Islet of Langerhans (tissue), 1 donor: ENCODE results near the gene APBB2.
A peak's percentile ranks its signal among the peaks of the same experiment; 100 is the strongest.

Experiments used
- FAIRE-seq: peaks from one replicate; lab custom pipeline; 2011; peaks lifted over from hg19 to GRCh38; lab: Jason Lieb, UNC

Gene APBB2

DNA sequence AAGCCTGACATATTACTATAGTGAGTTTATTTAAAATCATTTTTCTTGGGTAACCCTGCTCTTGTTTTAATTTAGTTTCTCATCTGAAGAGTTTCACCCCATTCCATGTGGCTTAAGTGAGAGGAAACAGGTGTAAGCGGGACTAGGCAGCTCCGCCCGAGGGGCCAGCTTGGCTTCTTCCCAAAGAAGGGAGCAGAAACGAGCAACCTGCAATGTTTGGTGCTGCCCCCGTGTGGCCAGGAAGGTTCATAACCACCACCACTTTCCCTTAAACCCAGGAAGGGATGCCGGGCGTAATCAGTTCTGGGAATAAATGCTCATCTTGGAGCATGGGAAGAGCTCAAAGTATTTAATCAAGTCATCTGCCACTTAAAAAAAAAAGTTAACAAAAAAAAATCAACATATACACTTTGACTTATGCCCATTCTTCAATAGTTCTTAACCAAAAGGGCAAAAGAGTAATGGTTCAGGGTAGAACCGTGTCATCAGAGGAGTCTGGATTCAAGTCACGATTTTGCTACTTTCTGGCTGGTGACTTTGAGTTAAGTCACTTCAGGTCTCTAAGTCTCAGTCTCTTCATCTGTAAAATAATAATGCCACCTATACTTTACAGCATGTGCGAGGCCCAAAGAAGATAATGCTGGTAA, 316.7 kb downstream of the APBB2 start:
- FAIRE-seq, result peak; percentile 90

DNA sequence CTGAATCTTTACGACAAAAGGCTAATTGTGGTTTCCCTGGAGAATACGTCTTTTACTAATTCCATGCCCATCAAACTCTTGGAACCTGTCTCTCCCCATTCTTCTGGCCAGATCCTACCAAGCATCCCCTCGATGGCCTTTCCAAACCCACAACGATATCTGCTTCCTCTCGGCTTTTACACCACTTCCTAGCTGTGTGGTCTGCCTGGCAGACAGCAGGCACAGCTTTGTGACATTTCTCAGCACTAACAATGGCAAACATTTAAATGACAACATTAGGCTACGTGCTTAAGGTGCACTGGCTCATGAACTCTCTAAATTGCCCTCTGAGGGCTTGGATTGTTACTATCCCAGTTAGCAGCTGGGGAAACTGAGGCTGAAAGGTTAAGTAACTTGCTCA, 323.6 kb downstream of the APBB2 start:
- FAIRE-seq, result no peak

DNA sequence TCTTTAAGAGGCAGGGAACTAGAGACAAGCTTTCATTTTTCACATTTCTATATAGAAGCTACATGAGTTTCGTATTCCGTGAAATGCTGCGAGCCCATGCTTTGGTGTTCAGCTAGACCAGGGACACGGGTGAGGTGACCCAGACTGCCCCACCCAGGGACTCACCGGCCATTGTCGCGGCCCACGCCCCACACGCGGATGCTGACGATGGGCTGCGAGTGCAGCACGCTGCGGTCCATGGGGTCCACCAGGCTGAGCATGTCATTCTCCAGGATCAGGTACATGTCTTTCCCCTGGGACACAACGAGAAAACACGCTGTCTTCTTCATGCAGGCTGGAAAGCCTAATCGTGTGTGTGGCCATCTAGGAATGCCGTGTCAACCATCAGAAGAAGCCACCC, 324.1 kb downstream of the APBB2 start:
- no peak for FAIRE-seq

DNA sequence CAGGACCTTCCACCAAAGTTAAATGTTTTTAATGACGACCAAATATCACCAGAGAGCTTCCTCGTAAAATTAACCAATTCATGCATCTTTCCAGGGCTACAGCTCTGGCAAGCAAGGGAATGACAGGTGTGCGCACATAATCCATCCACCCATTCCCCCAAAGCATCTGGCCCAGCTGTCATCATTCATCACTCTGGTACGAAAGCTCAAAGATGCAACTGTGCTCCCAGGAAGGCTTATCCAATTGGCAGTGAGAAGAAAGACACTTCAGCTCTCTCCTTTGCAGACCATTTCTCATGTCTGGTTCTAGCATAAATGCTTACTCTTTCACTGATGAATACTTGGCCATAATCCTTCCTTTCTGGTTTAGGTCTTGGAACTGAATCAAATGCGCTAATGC, 325.4 kb downstream of the APBB2 start:
- FAIRE-seq, result no peak

DNA sequence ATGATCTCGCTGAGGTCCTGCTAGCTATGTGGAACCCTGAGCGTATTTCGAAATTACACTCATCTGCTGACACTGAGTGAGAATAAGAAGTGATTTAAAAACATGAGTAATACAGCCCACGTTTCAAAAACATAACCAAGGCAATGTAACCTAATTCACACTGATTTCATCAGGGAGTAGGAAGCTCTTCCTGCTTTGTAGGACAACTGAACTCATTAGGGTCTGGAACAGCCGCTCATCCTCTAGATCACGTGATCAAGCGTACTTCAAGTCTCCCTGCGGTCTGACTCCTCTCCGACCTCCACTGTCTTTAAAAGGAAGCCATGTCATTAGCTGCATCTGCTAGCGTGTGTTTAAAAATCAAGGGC, 326.6 kb downstream of the APBB2 start:
- no peak for FAIRE-seq

DNA sequence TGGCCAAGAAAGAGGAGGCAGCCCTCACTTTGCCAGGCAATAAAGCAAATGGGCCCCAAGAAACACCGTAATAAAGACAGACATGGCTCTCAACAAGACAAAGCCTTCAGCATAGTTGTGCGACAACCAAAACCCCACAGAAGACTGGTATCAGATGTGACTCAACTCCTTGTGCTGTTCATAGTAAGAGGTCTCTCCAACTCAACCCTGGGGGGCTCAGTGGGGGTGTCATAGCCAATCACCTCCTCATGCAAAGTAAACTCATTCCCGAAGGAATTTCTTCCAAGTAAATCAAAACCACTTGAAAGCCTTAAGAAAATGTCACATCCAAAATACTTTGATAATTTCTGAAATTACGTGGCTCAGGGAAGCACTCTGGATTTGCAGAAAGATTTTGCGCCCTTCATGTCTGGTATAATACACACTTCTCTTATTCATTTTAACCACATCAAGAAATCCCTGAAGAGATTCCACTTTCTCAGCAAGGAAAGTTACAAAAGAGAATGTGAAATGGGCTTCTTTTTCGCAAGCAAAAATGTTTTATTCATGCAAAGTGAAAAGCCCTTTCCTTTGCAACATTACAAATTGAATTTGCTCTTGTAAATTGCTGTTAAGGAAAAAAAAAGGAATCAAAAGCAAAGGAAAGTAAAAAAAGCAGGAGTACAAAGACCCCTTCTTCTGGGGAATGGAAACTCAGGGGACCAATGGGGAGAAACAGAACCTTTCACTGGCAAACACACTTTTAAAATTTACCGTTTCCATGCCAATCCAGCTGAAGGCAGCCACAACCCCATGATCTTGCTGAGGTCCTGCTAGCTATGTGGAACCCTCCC, 327.2 kb downstream of the APBB2 start:
- FAIRE-seq, result no peak

DNA sequence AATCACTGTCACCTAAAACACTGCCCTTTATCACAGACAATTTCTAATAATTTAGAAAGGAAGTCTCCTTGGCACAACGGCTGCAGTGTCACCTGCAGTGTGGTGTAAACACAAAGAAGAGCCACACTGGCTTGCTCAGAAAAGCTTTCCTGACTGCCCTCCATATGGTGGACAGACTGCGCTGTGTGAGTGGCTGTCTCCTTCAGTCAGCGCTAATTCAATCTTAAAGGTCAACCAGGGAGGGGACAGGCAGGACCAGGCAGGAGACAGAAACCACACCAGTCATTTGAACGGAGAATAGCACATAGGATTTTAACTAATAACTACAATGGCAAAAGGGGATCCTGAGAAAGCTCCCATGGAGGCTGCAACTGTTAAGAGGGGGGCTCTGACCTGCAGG, 332.5 kb downstream of the APBB2 start:
- no peak for FAIRE-seq

DNA sequence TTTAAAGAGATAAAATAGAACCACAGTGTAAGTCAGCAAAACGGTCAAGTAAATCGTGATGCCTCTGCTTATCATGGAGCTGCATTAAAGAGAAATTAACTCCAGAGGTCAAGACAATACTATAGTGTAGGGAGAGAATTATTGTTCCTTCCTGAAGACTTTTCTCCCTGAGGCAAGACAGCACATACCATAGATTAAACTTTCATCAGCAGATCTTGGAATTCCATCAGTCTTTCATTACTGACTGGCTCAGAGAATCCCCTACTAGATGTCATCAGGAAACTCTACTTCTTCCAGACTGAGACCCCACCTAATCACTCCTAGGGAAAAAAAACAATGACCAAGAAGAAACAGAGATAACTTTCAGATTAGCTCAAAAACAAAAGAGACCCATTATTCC, 333.2 kb downstream of the APBB2 start:
- no peak for FAIRE-seq

DNA sequence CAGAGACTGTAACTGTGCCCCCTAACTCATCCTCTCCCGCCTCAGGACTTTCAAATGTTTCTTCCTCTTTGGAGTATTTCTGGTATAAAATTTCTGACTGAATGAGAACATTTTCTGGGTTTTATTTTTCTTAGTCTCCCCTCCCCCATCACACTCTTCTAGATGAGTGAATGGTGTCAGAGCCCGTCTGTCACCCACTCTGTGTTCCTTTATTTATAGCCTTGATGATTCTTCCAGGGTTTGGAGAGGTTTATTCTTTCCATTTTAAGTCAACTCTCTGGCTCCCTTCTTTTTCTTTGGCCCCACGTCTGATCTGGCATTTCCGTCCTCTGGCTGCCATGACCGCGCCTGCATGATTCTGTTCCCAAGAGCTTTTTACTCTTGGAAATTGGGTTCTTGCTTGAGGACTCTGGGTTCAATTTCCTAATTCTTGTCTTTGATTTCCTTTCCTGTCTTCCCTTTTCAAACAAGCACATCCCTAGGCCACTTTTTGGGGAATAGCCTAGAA, 335.7 kb downstream of the APBB2 start:
- FAIRE-seq, result no peak

DNA sequence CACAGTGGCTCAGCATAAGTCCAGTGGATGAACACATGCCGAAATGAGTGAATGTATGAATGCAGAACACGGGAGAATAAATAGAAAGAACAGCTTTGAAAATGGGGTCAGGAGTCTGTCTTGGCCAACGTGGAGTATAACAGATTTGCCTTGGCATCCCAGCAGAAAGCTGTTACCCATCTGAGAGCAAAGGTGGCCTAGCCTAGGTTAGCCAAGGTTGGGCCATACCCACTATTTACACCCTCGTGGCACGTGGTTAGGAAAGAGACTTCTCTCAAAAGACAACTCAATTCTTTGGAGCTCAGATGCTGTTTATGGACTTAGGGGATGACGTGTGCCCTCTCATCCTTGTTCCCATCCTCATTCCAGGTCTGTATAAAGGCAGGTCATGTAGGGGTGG, 337.3 kb downstream of the APBB2 start:
- no peak for FAIRE-seq

DNA sequence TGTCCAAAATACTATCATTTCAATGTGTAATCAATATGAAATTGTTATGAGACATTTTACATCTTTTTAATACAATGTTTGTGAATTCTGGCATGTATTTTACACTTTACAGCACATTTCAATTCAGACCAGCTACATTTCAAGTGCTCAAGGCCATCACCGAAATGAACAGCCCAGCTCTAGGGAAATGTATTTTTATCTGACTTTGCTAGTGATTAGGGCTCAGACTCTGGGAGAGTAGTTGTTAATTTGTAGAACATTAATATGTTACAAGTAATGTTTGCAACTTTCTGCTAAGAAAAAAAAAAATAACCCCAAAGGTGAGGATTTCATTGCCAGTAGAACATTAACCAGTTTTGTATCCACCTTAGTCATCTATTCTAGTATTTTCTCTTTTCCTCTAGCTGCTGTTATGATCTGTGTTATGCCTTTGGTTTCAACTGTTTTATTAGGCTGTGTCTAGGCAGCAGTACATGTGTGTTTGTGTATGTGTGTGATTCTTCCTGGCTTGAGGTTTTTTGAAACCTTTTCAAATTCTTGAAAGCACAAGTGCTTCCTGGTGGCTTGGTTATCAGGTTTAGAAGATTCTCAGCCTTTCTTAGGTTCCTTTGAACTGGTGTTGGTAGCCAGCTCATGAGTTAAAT, 338.7 kb downstream of the APBB2 start:
- peak; percentile 69 for FAIRE-seq

DNA sequence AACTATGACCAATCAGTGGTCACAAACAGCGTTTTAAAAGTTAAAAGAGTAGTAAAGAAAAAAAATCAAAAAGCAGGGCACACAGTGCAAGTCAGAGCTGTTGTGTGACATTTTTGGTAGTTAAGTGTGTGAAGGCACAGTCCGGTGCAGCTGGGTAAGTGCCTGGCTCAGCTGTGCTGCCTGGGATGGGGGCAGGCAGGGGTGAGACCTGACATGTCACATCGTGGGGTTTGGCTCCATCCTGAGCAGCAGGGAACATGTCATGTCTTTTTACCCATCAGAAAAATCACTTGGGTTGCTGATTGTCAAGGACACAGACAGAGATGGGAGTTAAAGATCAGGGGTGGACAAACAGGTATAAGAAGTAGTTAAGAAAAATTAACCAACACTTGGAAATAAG, 339.4 kb downstream of the APBB2 start:
- FAIRE-seq, result no peak

DNA sequence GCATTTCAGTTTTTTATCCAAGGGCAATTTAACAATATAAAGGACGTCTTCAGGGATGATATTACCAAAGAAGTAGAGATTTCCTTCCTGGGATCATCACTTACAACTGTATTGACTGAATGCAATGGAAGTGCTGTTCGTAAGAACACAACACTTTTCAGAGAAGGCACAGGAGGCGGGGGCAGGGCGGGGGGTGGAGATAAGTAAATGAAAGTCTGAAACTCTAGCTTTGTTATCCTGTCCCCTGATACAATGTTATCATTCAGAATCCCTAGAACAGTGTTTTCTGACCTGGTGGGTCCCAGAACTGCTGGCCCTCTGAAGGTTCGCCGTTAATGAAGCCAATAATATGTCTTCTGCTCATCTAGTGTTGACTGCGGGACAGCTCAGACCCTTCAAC, 340.0 kb downstream of the APBB2 start:
- no peak for FAIRE-seq

DNA sequence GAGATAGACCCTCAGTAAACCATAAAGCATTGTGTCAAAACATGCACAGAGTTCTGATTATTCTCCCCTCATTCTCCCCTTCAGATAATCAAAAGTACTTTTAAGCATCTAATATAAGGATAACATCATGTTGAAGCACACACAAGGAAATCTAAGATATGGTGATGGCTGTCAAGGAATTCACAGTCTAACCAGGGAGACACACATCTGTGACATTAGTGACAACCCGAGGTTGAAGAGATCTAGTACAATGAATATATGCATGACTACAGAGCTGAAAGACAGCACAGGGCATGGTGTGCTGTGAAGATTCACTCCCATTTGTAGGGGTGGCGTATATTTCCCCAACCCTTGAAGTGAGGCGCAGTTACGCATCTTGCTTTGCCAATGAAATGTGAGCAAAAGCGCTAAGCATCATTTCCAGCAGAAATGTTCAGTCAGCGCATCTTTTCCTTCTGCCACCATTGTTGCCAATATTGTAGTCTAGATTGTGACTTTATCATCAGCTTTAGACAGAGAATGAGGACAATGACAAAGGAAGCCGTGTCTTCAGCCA, 342.6 kb downstream of the APBB2 start:
- FAIRE-seq, result no peak

DNA sequence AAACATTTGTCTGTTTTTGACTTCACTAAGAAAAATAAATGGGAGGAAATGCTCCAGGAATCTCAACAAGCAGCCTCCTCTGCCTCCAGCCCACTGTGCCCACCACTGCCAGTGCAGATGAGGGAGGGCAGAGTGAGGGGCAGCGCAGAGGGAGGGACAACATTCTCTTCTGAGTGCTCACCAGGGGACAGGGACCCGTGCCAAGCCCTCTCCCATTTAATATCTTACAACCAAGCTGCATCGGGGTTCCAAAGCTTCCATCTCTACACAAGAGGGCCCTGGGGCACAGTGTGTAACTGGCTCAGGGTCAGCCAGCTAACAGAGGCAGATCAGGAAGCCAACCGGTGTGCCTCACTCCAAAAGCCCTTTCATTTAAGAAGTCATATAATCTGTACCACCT, 344.2 kb downstream of the APBB2 start:
- FAIRE-seq, result no peak

DNA sequence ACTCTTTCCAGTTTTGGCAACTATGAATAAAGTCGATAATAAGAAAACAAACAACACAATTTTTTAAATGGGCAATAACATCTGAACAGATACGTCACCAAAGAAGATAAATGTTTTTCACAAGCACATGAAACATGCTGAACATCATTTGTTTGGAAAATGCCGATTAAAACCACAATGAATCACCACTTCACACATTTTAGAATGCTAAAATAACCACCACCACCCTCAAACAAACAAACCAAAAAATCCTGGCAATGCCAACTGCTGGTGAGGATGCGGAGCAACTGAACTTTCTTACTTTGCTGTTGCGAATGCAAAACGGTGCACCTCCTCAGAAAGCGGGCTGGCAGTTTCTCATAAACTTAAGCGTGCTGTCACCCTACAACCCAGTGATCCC, 348.6 kb downstream of the APBB2 start:
- no peak for FAIRE-seq

DNA sequence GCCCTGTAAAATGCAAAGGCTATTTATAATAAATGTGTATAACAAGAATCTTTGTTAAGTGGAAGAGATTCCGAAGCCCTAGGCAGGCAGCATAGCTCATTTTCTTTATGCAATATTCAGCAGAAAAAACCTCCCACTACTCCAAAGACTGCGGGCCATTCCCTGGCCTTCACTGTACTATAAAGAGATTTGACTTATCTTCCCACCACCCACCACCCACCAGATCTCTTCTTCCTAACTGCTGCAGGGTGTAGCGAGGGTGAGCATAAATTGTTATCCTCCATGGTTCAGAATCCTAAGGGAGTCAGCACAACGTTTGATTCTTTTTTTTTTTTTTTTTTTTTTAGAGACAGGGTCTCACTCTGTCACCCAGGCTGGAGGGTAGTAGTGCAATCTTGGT, 349.8 kb downstream of the APBB2 start:
- FAIRE-seq, result no peak

DNA sequence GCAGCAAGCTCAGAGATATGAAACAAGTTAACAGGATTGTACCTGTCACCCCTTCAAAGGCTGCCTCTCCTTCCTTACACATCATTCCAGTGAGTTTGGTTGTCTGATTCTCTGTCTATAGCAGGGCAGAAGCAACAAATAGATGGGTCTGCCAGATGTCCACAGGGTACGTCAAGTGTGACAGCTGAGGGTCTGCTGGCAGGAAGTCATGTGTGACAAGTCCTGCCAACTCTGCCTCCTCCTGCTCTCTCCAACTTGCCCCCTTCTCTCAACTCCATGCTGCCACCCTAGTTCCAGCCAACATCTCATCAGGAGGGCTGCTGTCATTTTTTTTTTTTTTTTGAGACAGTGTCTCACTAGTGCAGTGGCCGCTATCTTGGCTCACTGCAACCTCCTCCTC, 355.4 kb downstream of the APBB2 start:
- no peak for FAIRE-seq

DNA sequence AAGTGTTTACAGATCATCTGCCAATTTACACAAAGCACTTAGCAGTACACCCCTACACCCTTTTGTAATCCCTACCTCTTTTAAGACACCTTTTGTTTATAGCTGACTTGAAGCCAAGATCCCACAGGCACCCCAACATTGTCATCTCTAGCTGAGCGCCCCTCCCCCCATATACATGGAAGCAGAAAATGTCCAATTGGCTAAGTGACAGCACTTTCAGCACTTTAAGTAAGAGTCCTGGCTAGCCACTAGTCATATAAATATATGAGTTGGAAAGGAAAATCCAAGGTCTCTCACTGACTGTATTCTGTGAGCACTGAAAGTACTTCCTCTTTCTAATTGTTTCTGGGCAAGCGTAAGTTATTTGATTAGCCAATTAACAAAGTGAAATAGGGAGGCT, 356.4 kb downstream of the APBB2 start:
- no peak for FAIRE-seq

DNA sequence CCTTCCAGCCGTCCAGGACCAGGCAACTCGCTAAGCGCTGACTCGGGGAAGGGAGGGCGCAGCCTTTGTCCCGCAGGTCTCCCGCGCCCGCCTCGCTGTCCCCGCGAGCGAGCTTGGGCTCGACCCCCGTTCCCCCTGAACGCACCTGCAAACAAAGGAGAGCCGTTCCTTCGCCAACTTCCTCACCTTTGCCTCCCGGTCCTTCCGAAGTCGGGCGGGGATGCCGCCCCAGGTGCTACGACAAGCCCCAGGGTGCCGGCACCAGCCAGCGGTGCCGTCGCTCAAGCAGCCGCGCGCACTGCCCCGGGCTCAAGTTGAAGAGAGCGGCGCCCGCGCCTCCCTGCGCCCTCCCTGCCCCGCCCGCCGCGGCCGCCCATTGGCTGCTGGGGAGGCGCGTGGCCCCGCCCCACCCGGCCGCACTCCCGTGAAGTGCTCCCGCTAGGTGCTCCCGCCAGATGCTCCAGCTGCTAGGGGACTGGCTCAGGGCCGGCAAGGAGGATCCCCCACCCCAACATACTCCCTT, 357.4 kb downstream of the APBB2 start:
- no peak for FAIRE-seq

DNA sequence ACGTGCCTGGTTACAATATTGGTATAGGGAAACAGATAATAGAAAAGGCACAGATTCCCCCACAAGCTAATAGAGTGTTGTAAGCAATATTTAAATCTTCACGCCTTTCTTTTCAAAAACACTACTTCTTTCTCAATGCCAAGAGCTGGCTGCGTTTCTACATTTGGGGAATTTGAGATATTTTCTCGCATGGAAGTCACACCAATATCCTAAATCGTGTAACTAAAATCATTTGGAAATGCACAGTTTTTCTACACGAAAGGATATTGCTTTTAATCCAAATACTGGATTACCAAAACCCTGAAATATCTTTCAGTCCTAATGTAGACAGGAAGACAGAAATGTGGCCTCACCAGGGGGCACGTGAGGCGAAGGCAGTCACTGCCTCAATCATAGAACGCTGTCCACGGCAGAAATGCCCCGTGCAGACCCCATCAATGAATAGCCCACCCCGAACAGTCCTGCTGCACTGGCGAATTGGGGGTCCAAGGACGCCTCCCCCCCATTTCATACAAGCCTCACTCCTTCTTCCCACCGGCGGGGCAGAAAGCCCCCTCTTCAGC, 358.0 kb downstream of the APBB2 start:
- no peak for FAIRE-seq

DNA sequence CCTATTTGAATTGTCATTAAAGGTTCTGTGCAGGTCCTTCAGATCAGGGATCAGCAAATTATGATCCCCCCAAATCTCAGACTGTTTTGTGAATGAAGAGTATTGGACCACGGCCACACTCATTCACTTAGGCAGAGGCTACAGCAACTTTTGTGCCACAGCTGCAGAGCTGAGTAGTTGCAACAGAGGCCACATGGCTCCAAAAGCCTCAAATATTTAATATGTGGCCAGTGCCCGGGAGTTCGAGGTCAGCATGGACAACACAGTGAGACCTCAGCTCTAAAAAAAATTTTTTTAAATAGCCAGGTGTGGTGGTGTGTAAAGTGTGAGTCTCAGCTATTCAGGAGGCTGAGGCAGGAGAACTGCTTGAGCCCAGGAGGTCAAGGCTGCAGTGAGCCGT, 363.8 kb downstream of the APBB2 start:
- FAIRE-seq, result no peak

DNA sequence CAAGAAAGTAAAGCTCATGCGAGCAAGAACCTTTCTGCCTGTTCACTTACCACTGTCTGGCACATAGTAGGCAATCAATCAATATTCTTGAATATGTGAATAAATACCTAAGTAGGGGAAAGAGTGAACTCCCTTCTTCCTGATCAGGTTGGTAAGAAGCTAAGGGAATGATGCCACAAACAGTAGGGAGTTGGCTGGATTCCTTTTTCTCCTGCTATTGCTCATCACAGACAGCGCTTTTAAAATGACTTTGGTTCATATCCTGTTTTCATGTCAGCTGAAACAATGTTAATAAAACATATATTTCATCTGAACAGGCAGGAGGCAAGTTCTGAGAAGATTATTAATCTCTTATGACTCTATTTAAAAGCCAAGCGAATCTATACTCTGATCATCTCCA, 365.4 kb downstream of the APBB2 start:
- FAIRE-seq, result no peak
